Glomerular endothelial cell (primary cell): ENCODE measurements around the gene SUMF1. TPM values are rescaled to one million over a fixed set of nuclear protein-coding genes. Genes with fewer than 3 reads are reported as not detected.

ENCODE experiments used
- DNase-seq: peaks from one replicate; pipeline ENCODE4 v3.0.0-alpha.2; 2011; ENCODE audit warnings: low read depth, low spot score; ENCODE audit errors: extremely low read depth
- total RNA-seq: library from RNA; depleted of rRNA; stranded (reverse); fragments of >200 nt; gene quantifications from 2 replicates; pipeline ENCODE4 v1.2.3, GENCODE V29; 2015

SUMF1 gene
- total RNA-seq, 1 donor from 2014 or later: 55.5 TPM

DNA sequence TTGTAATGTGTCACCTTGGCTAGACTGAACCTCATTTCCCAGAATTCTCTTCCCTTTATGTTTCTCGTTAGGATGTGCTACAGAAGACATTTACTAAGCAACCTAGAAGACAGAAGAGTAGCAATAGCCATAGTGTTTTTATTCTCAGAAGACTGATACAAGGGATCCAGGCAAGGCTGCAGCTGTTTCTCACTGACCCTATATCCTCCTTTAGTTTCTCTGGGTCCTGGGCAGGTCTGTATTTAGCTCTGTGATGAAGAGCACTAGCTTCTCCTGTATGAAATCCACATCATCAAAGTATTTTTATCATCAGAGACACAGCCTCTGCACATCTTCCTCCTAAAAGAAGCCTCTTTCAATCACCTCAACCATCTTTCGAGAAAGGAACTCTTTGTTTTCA, 72.5 kb downstream of the SUMF1 start:
- DNase-seq: no peak

DNA sequence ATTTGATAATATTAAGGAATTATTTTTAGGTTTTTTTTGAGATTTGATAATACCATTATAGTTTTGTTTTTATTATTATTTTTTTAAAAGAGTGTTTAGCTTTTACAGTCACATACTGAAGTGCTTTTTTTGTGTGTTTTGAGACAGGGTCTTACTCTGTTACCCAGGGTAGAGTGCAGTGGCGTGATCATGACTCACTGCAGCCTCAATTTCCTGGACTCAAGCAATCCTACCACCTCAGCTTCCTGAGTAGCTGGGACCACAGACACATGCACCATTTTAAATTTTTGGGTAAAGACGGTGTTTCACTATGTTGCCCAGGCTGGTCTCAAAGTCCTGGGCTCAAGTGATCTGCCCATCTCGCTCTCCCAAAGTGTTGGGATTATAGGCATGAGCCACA, 73.0 kb downstream of the SUMF1 start:
- peak; percentile 61 for DNase-seq

- no peak for DNase-seq
Measured at GRCh38 chr3:4392992-4393391, 74.1 kb downstream of the SUMF1 start.

DNA sequence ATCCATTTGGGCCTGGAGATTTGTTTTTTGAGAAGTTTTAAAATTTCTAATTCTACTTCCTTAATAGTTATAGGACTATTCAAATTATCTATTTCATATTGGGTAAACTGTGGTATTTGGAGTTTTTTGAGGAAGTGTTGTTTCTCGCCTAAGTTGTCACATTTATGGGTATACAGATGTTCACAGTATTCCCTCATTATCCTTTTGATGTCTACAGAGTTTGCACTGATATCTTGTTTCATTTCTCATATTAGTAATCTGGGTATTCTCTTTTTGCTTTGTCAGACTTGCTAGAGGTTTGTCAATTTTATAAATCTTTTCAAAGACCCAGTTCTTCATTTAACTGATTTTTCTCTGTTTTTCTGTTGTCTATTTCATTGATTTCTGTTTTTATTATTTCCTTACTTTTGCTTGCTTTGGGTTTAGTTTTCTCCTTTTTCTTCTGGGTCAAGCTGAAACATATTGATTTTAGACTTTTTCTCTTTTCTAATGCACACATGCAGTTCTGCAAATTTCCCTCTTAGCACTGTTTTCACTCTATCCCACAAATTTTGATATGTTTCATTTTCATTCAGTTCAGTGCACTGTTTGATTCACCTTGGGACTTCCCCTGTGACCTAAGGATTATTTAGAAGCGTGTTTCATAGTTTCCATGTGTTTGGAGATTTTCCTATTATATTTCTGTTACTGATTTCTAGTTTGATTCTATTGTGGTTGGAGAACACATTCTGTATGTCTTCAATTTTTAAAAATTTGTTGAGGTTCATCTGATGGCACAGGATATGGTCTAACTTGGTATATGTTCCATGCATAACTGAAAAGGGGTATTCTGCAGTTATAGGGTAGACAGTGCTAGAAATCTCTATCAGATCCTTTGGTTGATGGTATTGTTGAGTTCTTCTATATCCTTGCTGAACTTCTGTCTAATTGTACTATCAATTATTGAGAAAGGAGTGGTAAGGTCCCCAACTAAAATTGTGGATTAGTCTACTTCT, 79.6 kb downstream of the SUMF1 start:
- DNase-seq: no peak

GRCh38 chr3:4385201-4385600, 81.9 kb downstream of the SUMF1 start:
- no peak for DNase-seq

DNA sequence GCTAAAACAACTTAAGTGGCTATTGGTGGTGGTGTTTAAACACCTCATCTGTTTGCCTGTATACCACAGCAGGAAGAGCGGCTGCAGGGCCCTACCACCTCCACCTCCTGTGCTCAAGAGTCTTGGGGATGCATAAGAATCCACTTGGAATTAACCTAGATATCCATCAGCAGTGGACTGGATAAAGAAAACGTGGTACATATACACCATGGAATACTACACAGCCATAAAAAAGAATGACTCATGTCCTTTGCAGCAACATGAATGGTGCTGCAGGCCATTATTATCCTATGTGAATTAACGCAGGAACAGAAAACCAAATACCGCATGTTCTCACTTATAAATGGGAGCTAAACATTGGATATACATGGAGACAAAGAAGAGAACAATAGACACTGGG, 87.1 kb downstream of the SUMF1 start:
- DNase-seq: no peak

GRCh38 chr3:4376499-4376898, 90.6 kb downstream of the SUMF1 start:
- DNase-seq: no peak

GRCh38 chr3:4375911-4376310, 91.2 kb downstream of the SUMF1 start:
- DNase-seq: no peak

- no peak for DNase-seq
Measured at GRCh38 chr3:4373669-4374068, 93.4 kb downstream of the SUMF1 start.

DNA sequence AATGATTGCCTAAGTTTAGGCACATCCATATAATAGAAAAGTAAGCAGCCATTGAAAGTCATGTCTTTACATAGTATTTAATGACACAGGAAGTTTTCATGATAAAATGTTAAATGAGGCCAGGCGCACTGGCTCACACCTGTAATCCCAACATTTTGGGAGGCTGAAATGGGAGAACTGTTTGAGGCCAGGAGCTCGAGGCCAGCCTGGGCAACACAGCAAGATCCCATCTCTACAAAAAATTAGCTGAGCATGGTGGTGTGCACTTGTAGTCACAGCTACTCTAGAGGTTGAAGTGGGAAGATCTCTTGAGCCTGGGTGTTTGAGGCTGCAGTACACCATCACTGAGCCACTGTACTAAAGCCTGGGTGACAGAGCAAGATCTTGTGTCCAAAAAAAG, 104.5 kb downstream of the SUMF1 start:
- no peak for DNase-seq

GRCh38 chr3:4360817-4361216, 106.3 kb downstream of the SUMF1 start:
- DNase-seq: no peak

DNA sequence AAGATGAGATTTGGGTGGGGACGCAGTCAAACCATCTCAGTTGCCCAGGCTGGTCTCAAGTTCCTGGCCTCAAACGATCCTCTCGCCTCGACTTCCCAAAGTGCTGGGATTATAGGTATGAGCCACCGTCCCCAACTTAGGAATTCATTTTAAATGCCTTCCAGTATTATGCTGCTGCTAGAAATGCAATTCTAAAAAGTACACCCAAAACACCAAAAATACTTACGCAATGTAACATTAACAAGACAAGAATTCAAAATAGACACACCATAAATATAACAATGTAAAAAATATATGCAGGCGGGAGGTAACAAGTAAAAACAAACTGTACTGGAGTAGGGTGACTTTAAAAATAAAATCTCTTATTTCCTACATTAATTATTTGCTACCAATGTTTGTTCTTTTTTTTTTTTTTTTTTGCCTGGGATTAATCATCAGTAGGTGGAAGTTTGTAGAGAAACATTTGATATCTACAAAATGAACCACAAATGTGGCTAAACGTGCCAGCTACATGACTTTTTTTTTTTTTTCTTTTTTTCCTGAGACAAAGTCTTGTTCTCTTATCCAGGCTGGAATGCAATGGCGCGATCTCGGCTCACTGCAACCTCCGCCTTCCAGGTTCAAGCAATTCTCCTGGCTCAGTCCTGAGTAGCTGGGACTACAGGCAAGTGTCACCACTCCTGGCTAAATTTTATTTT, 107.1 kb downstream of the SUMF1 start:
- DNase-seq: no peak

- no peak for DNase-seq
Measured at GRCh38 chr3:4358273-4358672, 108.8 kb downstream of the SUMF1 start.

DNA sequence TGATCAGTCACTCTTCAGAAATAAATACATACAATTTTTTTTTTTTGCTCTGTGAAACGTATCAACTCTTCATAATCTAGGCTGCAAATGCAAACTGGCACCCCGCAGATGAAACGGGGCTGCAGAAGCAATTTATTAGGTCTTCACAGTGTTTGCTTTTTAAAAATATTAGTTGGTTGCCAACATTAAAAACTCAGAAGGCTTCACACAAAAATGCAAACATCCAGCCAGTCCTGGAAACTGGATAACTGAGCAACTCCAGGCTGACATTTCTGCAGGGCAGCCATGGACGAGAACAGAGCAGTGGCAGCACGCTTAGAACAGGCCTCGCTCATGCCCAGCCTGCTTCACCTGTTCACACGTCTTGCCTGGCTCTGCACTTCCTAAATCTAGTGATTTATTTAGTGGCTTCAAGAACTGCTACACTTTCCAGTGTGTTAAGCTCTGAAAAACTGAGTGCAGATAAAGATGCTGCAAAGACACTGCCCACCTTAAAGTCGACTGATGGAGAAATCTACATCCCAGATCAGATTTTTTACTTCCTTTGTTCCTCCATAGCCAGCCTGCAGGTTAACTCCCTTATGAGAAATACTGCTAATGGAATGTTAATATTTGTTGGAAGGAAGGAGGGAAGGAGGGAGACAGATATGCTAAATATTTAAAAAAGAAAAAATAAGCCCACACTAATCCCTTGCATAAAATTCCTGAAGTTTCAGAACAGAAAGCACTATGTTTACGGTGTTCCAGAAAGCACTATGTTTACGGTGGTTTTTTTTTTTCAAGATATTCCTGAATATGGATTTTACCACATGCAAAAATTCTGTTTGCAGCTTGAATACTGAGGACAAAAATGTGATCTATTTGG, 110.3 kb downstream of the SUMF1 start:
- DNase-seq: no peak

DNA sequence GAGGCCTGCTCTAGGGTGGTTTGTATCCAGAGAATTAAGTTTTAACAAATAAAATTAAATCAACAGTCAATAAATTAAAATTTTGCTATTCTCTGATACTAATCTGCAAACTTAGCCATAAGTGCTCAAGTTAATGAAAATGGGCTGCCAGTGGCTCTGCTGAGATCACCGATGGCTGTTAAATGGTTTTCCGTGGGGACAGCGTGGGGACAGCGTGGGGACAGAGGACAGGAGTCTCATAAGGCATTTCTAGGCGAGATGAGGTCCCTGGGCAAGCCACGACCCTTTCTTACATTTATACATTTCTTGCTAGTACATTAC, 110.9 kb downstream of the SUMF1 start:
- DNase-seq: no peak

GRCh38 chr3:4355401-4356219, 111.5 kb downstream of the SUMF1 start:
- DNase-seq: peak; percentile 65

- no peak for DNase-seq
Measured at GRCh38 chr3:4351872-4352271, 115.2 kb downstream of the SUMF1 start.

DNA sequence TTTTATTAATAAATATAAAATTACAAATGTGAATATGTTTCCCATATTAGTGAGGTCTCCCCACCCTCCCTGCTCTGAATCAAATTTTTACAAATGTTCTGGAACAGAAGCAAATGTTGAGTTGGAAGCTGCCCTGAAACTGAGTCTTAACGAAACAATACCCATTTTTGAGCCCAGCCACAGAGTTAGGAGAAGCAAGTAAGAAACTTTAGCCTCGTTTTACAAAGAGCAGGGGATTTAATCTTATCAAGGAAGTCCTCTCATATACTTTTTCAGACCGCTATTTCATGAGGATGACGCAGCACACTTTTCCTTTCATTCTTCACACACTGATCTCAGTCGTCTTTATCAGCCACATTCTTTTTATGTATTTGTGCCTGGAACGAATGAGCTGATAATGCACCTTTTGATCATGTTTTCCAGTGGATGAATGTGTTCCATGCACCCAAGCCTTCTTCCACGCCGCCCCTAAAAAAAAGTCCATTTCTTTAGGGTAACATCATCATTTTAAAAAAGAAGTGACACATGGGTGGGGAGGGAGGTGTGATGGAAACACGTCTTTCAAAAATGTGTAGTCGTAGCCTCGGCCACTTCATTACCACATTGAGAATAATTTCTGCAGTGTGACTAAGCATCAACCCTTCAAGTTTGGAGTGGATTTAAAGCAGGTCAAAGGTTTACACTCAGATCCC, 115.8 kb downstream of the SUMF1 start:
- peak; percentile 31 for DNase-seq

GRCh38 chr3:4350789-4351163, 116.3 kb downstream of the SUMF1 start:
- DNase-seq: peak; percentile 72

GRCh38 chr3:4343258-4343657, 123.8 kb downstream of the SUMF1 start:
- no peak for DNase-seq
